Right lobe of liver (tissue), 4 donors: ENCODE measurements around the gene FBXO8.

Experiments
- CTCF ChIP-seq, 4 donors: fragments of 200-600 bp in 3 of 4; fragments of 450-650 bp in 1 of 4; IDR thresholded peaks; one replicate each; pipeline versions ENCODE4 v1.5.1 to v1.8.0; 2016 to 2022; ENCODE audit warnings: antibody characterized with exemption in 4 of 4, mild to moderate bottlenecking in 2 of 4
- POLR2A ChIP-seq: fragments of 450-650 bp; IDR thresholded peaks from one replicate; pipeline ENCODE4 v1.6.1; 2017; ENCODE audit warnings: antibody characterized with exemption, mild to moderate bottlenecking
- donor health status: DM: no; HTN: no; CAD: no.
- donor health status: DM: no; HTN: no; CAD: no.
- donor health status: DM: no; HTN: yes; CAD: no.

- TF ChIP-seq CTCF (IDR thresholded peaks at IDR 0.05) (no peak), POLR2A (no peak)
These were observed 84.6 kb downstream of the FBXO8 start for GRCh38 chr4:174198828-174199227.
